Loucy (cell line): ENCODE results near the gene CXXC5.

Experiments used
- H2AFZ ChIP-seq: fragments of 200-600 bp; sonication (generic); 2 replicates; pipeline ENCODE4 v1.6.0; 2016; ENCODE audit warnings: antibody characterized with exemption, mild to moderate bottlenecking, low read length, moderate library complexity
- H3F3A ChIP-seq: fragments of 200-600 bp; 2 replicates; pipeline ENCODE4 v1.6.0; 2016; ENCODE audit warnings: antibody characterized with exemption, low read depth, mild to moderate bottlenecking
- H3K27me3 ChIP-seq: fragments of 200-600 bp; sonication (generic); 2 replicates; pipeline ENCODE4 v1.6.1; 2014; ENCODE audit warnings: low read length, mild to moderate bottlenecking; ENCODE audit not compliant: insufficient read depth, poor library complexity, severe bottlenecking
- H3K36me3 ChIP-seq: fragments of 200-600 bp; sonication (generic); 2 replicates; pipeline ENCODE4 v1.6.1; 2016; ENCODE audit warnings: low read length; ENCODE audit not compliant: insufficient read depth
- H3K4me1 ChIP-seq: fragments of 200-600 bp; sonication (generic); 2 replicates; pipeline ENCODE4 v1.5.1; 2014; ENCODE audit warnings: low read length, mild to moderate bottlenecking; ENCODE audit not compliant: insufficient read depth, poor library complexity, severe bottlenecking
- H3K4me2 ChIP-seq: fragments of 200-600 bp; sonication (generic); 2 replicates; pipeline ENCODE4 v1.6.0; 2014; ENCODE audit warnings: antibody characterized with exemption, low read length, low read depth, mild to moderate bottlenecking; ENCODE audit not compliant: poor library complexity, severe bottlenecking
- H3K4me3 ChIP-seq: fragments of 200-600 bp; sonication (generic); 2 replicates; pipeline ENCODE4 v1.5.1; 2014; ENCODE audit warnings: low read length, mild to moderate bottlenecking, mixed read lengths; ENCODE audit not compliant: poor library complexity, severe bottlenecking
- H3K79me2 ChIP-seq: fragments of 200-600 bp; sonication (generic); 2 replicates; pipeline ENCODE4 v1.6.1; 2014; ENCODE audit warnings: low read length; ENCODE audit not compliant: insufficient read depth
- H3K9ac ChIP-seq: fragments of 200-600 bp; sonication (generic); 2 replicates; pipeline ENCODE4 v1.6.0; 2014; ENCODE audit warnings: mild to moderate bottlenecking, low read depth, low read length, moderate library complexity; ENCODE audit not compliant: poor library complexity, severe bottlenecking
- H3K9me2 ChIP-seq: fragments of 200-600 bp; sonication (generic); replicated peaks from 2 replicates; pipeline ENCODE4 v1.6.1; 2016; ENCODE audit warnings: low read depth, low read length, mixed read lengths
- H3K9me3 ChIP-seq: fragments of 200-600 bp; sonication (generic); 2 replicates; pipeline ENCODE4 v1.6.1; 2014; ENCODE audit warnings: mild to moderate bottlenecking, antibody characterized with exemption, low read length, low read depth; ENCODE audit not compliant: insufficient read depth
- H4K20me1 ChIP-seq: fragments of 200-600 bp; sonication (generic); 2 replicates; pipeline ENCODE4 v1.6.0; 2014; ENCODE audit warnings: antibody characterized with exemption, low read length, mild to moderate bottlenecking; ENCODE audit not compliant: insufficient read depth, poor library complexity, severe bottlenecking
- EZH2phosphoT487 ChIP-seq: fragments of 200-600 bp; IDR thresholded peaks from 2 replicates; pipeline ENCODE4 v1.6.1; 2018; ENCODE audit warnings: antibody characterized with exemption, mild to moderate bottlenecking, moderate library complexity, borderline replicate concordance
- TF ChIP-seq, protein P1 (sequence below): fragments of 200-600 bp; sonication (generic); conservative IDR thresholded peaks from 2 replicates; pipeline ENCODE4 v1.5.1; 2014; ENCODE audit warnings: mild to moderate bottlenecking, antibody characterized with exemption, low read length

The CXXC5 gene

DNA sequence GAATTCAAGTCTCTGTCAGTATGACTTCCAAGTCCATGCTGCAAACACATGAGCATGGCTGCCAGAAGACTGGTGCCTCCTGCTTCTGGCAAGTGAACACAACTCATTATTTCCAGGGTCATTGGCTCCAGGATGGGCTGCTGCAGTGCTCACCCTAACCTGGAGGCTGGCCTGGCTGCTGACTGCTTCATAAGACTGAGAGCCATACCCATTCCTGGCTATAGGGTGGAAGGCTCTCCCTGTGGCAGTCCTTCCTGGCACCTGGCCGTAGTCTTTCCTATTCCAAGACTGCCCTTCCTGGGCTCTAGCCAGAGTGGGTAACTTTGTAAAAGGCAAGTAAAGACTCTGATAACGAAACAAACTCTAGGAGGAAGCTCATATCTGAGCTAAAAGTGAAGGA, 51.2 kb downstream of the CXXC5 start:
- Histone ChIP-seq H3K36me3 (no peaks in the 10 kb centered on the region), H3K9me3 (no peaks in the 10 kb centered on the region), H3K27me3 (no peaks in the 10 kb centered on the region), H3K9ac (no peak overlapping the region), H3F3A (0 out of 2 replicates have a peak, but pooled peaks cover 3% of the 10 kb centered on the region), H2AFZ (no peak overlapping the region), H3K4me3 (no peak overlapping the region), H3K79me2 (no peaks in the 10 kb centered on the region), H3K4me2 (peak overlapping the region; percentile 74), H3K4me1 (peaks cover 35% of the 10 kb centered on the region), H3K9me2 (no peaks in the 10 kb centered on the region), H4K20me1 (no peaks in the 10 kb centered on the region)
- no peak for TF ChIP-seq EZH2phosphoT487
- TF ChIP-seq, protein P1, sequence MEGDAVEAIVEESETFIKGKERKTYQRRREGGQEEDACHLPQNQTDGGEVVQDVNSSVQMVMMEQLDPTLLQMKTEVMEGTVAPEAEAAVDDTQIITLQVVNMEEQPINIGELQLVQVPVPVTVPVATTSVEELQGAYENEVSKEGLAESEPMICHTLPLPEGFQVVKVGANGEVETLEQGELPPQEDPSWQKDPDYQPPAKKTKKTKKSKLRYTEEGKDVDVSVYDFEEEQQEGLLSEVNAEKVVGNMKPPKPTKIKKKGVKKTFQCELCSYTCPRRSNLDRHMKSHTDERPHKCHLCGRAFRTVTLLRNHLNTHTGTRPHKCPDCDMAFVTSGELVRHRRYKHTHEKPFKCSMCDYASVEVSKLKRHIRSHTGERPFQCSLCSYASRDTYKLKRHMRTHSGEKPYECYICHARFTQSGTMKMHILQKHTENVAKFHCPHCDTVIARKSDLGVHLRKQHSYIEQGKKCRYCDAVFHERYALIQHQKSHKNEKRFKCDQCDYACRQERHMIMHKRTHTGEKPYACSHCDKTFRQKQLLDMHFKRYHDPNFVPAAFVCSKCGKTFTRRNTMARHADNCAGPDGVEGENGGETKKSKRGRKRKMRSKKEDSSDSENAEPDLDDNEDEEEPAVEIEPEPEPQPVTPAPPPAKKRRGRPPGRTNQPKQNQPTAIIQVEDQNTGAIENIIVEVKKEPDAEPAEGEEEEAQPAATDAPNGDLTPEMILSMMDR: no peak

- no peak for TF ChIP-seq EZH2phosphoT487
- TF ChIP-seq, protein P1: no peak
- H3K36me3 ChIP-seq: no peaks in the 10 kb centered on the region
- no peaks in the 10 kb centered on the region for H3K27me3 ChIP-seq
- peak overlapping the region; percentile 74 for H3K4me2 ChIP-seq
- no peaks in the 10 kb centered on the region for H4K20me1 ChIP-seq
- H3K4me3 ChIP-seq: peak overlapping the region; percentile 55
- 0 out of 2 replicates have a peak, but pooled peaks cover 3% of the 10 kb centered on the region for H3F3A ChIP-seq
- H3K9me2 ChIP-seq: no peaks in the 10 kb centered on the region
- peak overlapping the region; percentile 63 for H3K9ac ChIP-seq
- peak overlapping the region; percentile 42 for H2AFZ ChIP-seq
- peaks cover 40% of the 10 kb centered on the region for H3K4me1 ChIP-seq
- no peaks in the 10 kb centered on the region for H3K79me2 ChIP-seq
- H3K9me3 ChIP-seq: no peaks in the 10 kb centered on the region
Observed at GRCh38 chr5:139700711-139701055, 52.5 kb downstream of the CXXC5 start.

DNA sequence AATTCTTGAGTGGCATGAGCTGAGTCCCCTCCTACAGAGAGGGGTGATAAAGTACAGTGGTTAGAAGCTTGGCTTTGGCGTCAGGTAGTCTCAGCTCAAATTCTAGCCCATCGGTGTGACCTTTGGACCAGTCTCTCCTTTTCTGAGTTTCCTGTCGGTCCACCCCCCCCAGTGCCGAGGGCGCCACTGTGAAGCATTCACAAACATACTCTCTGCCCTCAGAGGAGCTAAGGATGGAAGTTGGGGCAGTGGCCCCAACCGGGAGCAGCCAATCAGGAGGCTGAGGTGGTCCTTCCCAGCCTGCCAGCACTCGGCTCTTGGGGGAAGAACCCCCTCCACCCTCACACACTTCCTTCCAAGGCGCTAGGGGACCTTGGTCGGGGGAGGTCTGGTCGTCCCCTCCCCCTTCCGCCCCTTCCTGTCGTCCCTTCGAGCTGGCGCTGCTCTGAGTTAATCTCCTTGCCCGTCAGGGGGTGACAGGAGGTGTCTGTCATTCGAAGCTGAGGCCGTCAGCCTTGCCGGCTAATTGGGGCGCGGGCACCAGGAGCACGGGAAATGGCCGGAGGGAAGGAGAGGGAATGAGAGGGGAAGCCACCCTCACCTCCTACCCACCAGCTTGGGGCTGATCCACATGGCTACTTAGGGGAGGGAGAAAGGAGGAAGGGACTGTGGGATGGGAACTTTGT, 53.0 kb downstream of the CXXC5 start:
- H3K79me2 ChIP-seq: no peaks in the 10 kb centered on the region

More for the DNA sequence above, 53.0 kb downstream of the CXXC5 start:
- Histone ChIP-seq H3K27me3 (no peaks in the 10 kb centered on the region), H4K20me1 (no peaks in the 10 kb centered on the region), H3K9ac (peak overlapping the region; percentile 63), H3K4me3 (peak overlapping the region; percentile 55), H3K4me2 (peak overlapping the region; percentile 74), H3F3A (0 out of 2 replicates have a peak, but pooled peaks cover 3% of the 10 kb centered on the region), H3K4me1 (peaks cover 45% of the 10 kb centered on the region), H3K9me3 (no peaks in the 10 kb centered on the region), H2AFZ (peak overlapping the region; percentile 42), H3K36me3 (no peaks in the 10 kb centered on the region), H3K9me2 (no peaks in the 10 kb centered on the region)
- TF ChIP-seq, protein P1: no peak
- no peak for TF ChIP-seq EZH2phosphoT487
